SH-SY5Y (cell line): ENCODE data around the gene ITGAX.

Source experiments
- GATA2 ChIP-seq: IDR thresholded peaks from 2 replicates; pipeline ENCODE4 v1.6.1; 2011; ENCODE audit warnings: mild to moderate bottlenecking, low read depth, low read length
- GATA3 ChIP-seq: IDR thresholded peaks from 2 replicates; pipeline ENCODE4 v1.6.1; 2011; ENCODE audit warnings: low read depth, mild to moderate bottlenecking, low read length, moderate library complexity

GRCh38 chr16:31355431-31356100, 590 bp downstream of the ITGAX start:
- TF ChIP-seq GATA2 (no peak), GATA3 (no peak)
